Large intestine (tissue), 3 donors: ENCODE measurements around the gene PKD1. TPM values are rescaled to one million over a fixed set of nuclear protein-coding genes. Genes with fewer than 3 reads are reported as not detected.
A peak's percentile ranks its signal among the peaks of the same experiment; 100 is the strongest.

Experiments
- DNase-seq, 2 donors: peaks; one replicate each; pipeline versions ENCODE4 v3.0.0 to v3.0.0-alpha.2; 2013
- H3K27ac ChIP-seq: one replicate; pipeline ENCODE4 v1.5.1; 2013; ENCODE audit warnings: low read length
- H3K27me3 ChIP-seq: 2 replicates; pipeline ENCODE4 v1.6.1; 2013; ENCODE audit warnings: low read length; ENCODE audit not compliant: control insufficient read depth, insufficient read depth
- H3K36me3 ChIP-seq: 2 replicates; pipeline ENCODE4 v1.6.1; 2013; ENCODE audit warnings: low read length; ENCODE audit not compliant: control insufficient read depth, insufficient read depth
- H3K4me1 ChIP-seq: one replicate; pipeline ENCODE4 v1.6.1; 2013; ENCODE audit warnings: low read length; ENCODE audit not compliant: control insufficient read depth, insufficient read depth
- H3K4me3 ChIP-seq: one replicate; pipeline ENCODE4 v1.5.1; 2013; ENCODE audit warnings: low read length
- H3K9me3 ChIP-seq: one replicate; pipeline ENCODE4 v1.6.1; 2013; ENCODE audit warnings: mild to moderate bottlenecking, low read depth, low read length, moderate library complexity; ENCODE audit not compliant: control insufficient read depth
- WGBS: methylation state at CpG from one replicate; pipeline ENCODE4 v1.1.5; 2013; ENCODE audit warnings: low lambda C conversion rate; ENCODE audit not compliant: insufficient coverage; 5-methylcytosine and 5-hydroxymethylcytosine counted together
- polyA plus RNA-seq: library from polyadenylated mRNA; unstranded; fragments of 120-200 nt; gene quantifications from one replicate; pipeline ENCODE4 v1.2.1, GENCODE V29; 2013

PKD1 gene
- polyA plus RNA-seq, 1 donor, result 58.4 TPM

- WGBS, result 100% methylated on average over 2 of the region's 23 CpGs
- H3K27me3 ChIP-seq, result no peaks in the 10 kb centered on the region
- peaks cover 54% of the 10 kb centered on the region for H3K36me3 ChIP-seq
- peaks cover 7% of the 10 kb centered on the region for H3K9me3 ChIP-seq
- no peak for DNase-seq
- peaks cover 17% of the 10 kb centered on the region for H3K4me1 ChIP-seq
- H3K27ac ChIP-seq, result no peak overlapping the region
- H3K4me3 ChIP-seq, result no peak overlapping the region
Measured at GRCh38 chr16:2095918-2096582, 39.6 kb downstream of the PKD1 start.

- peaks cover 57% of the 10 kb centered on the region for H3K36me3 ChIP-seq
- WGBS, result no CpG with 5 or more reads among the region's 26 CpGs
Measured at GRCh38 chr16:2095315-2095853, 40.3 kb downstream of the PKD1 start.

GRCh38 chr16:2093793-2094192, 41.9 kb downstream of the PKD1 start:
- Histone ChIP-seq H3K9me3 (peaks cover 15% of the 10 kb centered on the region), H3K4me1 (peaks cover 22% of the 10 kb centered on the region), H3K27me3 (no peaks in the 10 kb centered on the region), H3K36me3 (peaks cover 65% of the 10 kb centered on the region), H3K27ac (no peak overlapping the region), H3K4me3 (no peak overlapping the region)
- no CpG with 5 or more reads among the region's 15 CpGs for WGBS
- no peak for DNase-seq

More at GRCh38 chr16:2095315-2095853, 40.3 kb downstream of the PKD1 start:
- Histone ChIP-seq H3K27ac (no peak overlapping the region), H3K9me3 (peaks cover 11% of the 10 kb centered on the region), H3K27me3 (no peaks in the 10 kb centered on the region), H3K4me1 (peaks cover 20% of the 10 kb centered on the region), H3K4me3 (no peak overlapping the region)
- DNase-seq, result no peak

- no peaks in the 10 kb centered on the region for H3K27me3 ChIP-seq
- WGBS, result no CpG with 5 or more reads among the region's 13 CpGs
- H3K27ac ChIP-seq, result peak overlapping the region; percentile 23
- DNase-seq, result no peak
- peaks cover 15% of the 10 kb centered on the region for H3K9me3 ChIP-seq
- peaks cover 22% of the 10 kb centered on the region for H3K4me1 ChIP-seq
- peaks cover 73% of the 10 kb centered on the region for H3K36me3 ChIP-seq
- H3K4me3 ChIP-seq, result no peak overlapping the region
Measured at GRCh38 chr16:2092866-2093265, 42.8 kb downstream of the PKD1 start.

DNA sequence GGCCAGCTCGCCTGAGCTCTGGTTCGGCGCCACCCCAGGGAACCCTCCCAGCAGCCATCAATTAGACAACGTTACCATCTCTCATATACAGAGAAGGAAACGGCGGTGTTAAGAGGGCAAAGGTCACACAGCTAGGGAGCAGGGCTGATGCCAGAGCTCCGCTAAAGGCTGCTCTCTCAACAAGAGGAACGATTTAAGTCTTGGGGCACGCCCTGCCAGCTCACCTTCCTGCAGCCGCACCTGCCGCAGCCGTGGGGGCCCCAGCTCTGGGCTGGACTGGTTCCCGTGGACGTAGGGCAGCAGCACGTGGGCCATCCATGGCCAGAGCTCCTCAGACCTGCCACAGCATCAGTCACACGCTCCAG, 43.5 kb downstream of the PKD1 start:
- WGBS, result no CpG with 5 or more reads among the region's 16 CpGs
- H3K36me3 ChIP-seq, result peaks cover 75% of the 10 kb centered on the region
- H3K4me1 ChIP-seq, result peaks cover 22% of the 10 kb centered on the region
- H3K27ac ChIP-seq, result peak overlapping the region; percentile 80
- H3K4me3 ChIP-seq, result peak overlapping the region; percentile 39
- DNase-seq, result peak; percentile 55 to 78
- peaks cover 15% of the 10 kb centered on the region for H3K9me3 ChIP-seq
- H3K27me3 ChIP-seq, result no peaks in the 10 kb centered on the region

- Histone ChIP-seq H3K9me3 (peaks cover 15% of the 10 kb centered on the region), H3K27ac (peak overlapping the region; percentile 80), H3K27me3 (no peaks in the 10 kb centered on the region), H3K4me3 (peak overlapping the region; percentile 39), H3K4me1 (peaks cover 22% of the 10 kb centered on the region), H3K36me3 (peaks cover 74% of the 10 kb centered on the region)
- WGBS, result no CpG with 5 or more reads among the region's 49 CpGs
- no peak for DNase-seq
Measured at GRCh38 chr16:2091547-2092255, 44.0 kb downstream of the PKD1 start.

DNA sequence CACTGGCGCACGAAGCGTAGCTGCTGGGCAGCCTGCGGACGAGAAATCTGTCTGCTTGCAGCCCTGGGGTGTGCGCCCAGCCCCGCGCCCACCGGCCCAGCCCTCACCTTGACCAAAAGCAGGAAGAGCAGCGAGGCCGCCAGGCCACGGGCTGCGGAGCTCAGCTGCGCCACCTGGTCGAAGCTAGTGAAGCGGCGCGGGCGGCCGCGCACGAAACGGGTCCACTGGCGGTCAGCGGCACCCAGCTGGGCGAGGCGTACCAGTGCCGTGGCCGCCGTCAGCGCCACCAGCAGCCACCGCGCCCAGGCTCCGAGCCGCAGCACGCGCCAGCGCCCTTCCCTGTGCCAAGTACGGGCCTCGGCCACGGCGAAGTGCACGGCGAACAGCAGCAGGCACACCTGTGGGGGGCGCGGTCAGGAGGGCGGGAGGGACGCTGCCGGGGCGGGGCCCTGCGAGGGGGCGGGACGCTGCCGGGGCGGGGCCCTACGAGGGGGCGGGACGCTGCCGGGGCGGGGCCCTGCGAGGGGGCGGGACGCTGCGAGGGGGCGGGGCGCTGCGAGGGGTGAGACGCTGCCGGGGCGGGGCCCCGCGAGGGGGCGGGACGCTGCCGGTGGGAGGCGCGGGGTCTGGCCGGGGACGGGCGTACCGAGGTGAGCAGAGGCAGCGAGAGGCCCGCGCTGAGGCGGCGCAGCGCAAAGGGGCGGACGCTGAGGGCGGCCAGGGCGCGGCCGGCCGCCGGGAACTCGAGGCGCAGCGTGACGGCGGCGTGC, 44.7 kb downstream of the PKD1 start:
- Histone ChIP-seq H3K4me1 (peaks cover 22% of the 10 kb centered on the region), H3K36me3 (peaks cover 77% of the 10 kb centered on the region), H3K27ac (peak overlapping the region; percentile 80), H3K9me3 (peaks cover 15% of the 10 kb centered on the region), H3K4me3 (peak overlapping the region; percentile 39), H3K27me3 (no peaks in the 10 kb centered on the region)
- no CpG with 5 or more reads among the region's 101 CpGs for WGBS
- peak; percentile 89 to 93 for DNase-seq

DNA sequence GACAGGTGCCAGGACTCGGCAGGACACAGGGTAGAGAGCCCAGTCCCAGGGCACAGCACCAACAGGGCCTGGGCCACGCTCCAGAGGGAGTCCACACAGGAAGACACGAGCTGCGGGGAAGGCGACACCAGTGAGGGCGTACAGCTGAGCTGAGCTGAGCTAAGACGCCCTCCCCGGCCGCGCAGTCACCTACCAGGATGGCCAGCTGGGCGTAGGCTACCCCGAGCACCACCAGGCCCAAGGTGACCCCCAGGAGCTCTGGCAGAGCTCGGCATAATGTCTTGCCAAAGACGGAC, 45.3 kb downstream of the PKD1 start:
- WGBS, result no CpG with 5 or more reads among the region's 14 CpGs
- no peak for DNase-seq
- H3K27ac ChIP-seq, result peak overlapping the region; percentile 32

GRCh38 chr16:2089706-2090480, 45.8 kb downstream of the PKD1 start:
- WGBS, result no CpG with 5 or more reads among the region's 44 CpGs
- no peaks in the 10 kb centered on the region for H3K27me3 ChIP-seq
- H3K9me3 ChIP-seq, result peaks cover 15% of the 10 kb centered on the region
- no peak for DNase-seq
- no peak overlapping the region for H3K4me3 ChIP-seq
- peaks cover 22% of the 10 kb centered on the region for H3K4me1 ChIP-seq
- H3K36me3 ChIP-seq, result peaks cover 78% of the 10 kb centered on the region
- no peak overlapping the region for H3K27ac ChIP-seq

More for the DNA sequence above, 45.3 kb downstream of the PKD1 start:
- no peak overlapping the region for H3K4me3 ChIP-seq
- peaks cover 15% of the 10 kb centered on the region for H3K9me3 ChIP-seq
- no peaks in the 10 kb centered on the region for H3K27me3 ChIP-seq
- H3K4me1 ChIP-seq, result peaks cover 22% of the 10 kb centered on the region
- H3K36me3 ChIP-seq, result peaks cover 77% of the 10 kb centered on the region
